ENCODE results near the gene CDH23. TPM values are rescaled to one million over a fixed set of nuclear protein-coding genes. Genes with fewer than 3 reads are reported as not detected.

CDH23 gene
- total RNA-seq, 1 donor: 0.36 TPM

DNA sequence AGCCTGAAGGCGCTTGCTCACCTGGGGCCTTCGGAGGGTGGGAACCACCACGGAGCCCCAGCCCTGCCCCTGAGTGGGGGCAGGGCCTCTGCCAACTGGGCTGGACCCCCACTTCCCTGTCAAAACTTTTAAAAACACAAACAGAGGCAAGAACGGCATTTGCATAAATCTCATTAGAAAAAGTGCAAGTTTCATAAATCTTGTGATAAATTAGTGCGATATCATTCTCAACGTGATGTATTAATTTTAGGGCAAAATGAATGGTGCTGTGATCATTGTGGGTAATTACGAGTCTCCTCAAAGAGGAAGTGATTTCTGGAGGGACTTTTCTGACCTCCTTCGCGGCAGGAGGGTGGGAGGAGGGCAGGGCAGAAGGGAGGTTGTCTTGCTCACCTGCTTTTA lies 98.3 kb downstream of the CDH23 start:
- no peaks in the 10 kb centered on the region for H3K9me3 ChIP-seq (ENCODE audit: low read depth, low read length)
- H3K4me1 ChIP-seq (ENCODE audit: insufficient read depth, low read length): no peaks in the 10 kb centered on the region
- no peak overlapping the region for H2AFZ ChIP-seq (ENCODE audit: low read length)
- no peak for TF ChIP-seq CTCF (IDR thresholded peaks at IDR 0.05; ENCODE audit: extremely low read depth, low read depth, low read length)
- H3K36me3 ChIP-seq (ENCODE audit: insufficient read depth, low read length): no peaks in the 10 kb centered on the region
- no peak overlapping the region for H3K4me3 ChIP-seq (ENCODE audit: insufficient read depth, low read length)
- no peaks in the 10 kb centered on the region for H4K20me1 ChIP-seq (ENCODE audit: insufficient read depth, low read length)
- peaks cover 25% of the 10 kb centered on the region for H3K27me3 ChIP-seq (ENCODE audit: insufficient read depth, low read length)
- DNase-seq (ENCODE audit: insufficient read length, low spot score, missing footprints): no peak
- no peaks in the 10 kb centered on the region for H3K79me2 ChIP-seq (ENCODE audit: insufficient read depth, low read length)
- H3K4me2 ChIP-seq (ENCODE audit: insufficient read depth, low read length): no peak overlapping the region
- H3K27ac ChIP-seq (ENCODE audit: low read depth, low read length): no peak overlapping the region

DNA sequence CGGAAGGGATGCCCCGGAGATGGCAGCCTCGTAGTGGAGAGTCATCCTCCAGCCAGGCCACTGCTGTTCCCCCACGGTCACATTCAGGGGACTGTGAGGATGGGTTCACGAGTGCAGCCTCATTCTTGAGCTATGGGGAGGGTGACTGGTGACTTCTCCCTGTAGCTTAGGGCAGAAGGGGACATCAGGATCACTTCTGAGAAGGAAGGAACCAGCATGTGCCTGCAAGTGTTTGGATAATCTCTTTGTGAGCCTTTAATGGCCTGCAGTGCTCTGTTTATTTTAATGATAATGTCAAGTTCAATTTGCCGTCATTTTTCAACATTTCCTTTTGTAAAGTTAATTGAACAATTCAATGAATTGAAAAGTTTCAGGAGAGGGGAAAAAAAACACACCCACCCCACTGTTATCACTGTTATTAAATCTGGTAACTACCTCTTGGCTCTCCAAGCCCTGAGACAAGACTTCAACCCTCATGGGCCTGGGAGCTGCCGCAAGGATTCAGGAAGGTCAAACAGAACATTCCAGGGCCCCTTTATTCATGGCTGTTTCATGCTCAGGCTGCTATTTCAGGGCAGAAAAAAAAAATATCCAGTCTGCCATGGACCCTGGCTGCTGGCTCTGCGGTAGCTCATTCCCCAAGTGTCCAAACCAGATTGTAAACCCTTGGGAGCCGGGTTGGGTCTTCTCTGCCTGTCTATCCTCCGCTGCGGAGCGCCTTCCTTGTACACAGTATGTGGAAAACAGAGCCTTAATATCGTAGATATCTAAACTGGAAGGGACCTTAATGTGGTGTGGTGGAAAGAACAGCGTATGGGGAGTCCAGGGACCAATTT lies 100.4 kb downstream of the CDH23 start:
- Histone ChIP-seq H3K79me2 (ENCODE audit: insufficient read depth, low read length) (no peaks in the 10 kb centered on the region), H3K9me3 (ENCODE audit: low read depth, low read length) (no peaks in the 10 kb centered on the region), H3K27ac (ENCODE audit: low read depth, low read length) (no peak overlapping the region), H3K4me1 (ENCODE audit: insufficient read depth, low read length) (no peaks in the 10 kb centered on the region), H3K36me3 (ENCODE audit: insufficient read depth, low read length) (no peaks in the 10 kb centered on the region), H4K20me1 (ENCODE audit: insufficient read depth, low read length) (no peaks in the 10 kb centered on the region), H2AFZ (ENCODE audit: low read length) (no peak overlapping the region), H3K4me2 (ENCODE audit: insufficient read depth, low read length) (no peak overlapping the region), H3K4me3 (ENCODE audit: insufficient read depth, low read length) (no peak overlapping the region), H3K27me3 (ENCODE audit: insufficient read depth, low read length) (peaks cover 32% of the 10 kb centered on the region)
- DNase-seq (ENCODE audit: insufficient read length, low spot score, missing footprints): no peak
- TF ChIP-seq CTCF (IDR thresholded peaks at IDR 0.05; ENCODE audit: extremely low read depth, low read depth, low read length): no peak

DNA sequence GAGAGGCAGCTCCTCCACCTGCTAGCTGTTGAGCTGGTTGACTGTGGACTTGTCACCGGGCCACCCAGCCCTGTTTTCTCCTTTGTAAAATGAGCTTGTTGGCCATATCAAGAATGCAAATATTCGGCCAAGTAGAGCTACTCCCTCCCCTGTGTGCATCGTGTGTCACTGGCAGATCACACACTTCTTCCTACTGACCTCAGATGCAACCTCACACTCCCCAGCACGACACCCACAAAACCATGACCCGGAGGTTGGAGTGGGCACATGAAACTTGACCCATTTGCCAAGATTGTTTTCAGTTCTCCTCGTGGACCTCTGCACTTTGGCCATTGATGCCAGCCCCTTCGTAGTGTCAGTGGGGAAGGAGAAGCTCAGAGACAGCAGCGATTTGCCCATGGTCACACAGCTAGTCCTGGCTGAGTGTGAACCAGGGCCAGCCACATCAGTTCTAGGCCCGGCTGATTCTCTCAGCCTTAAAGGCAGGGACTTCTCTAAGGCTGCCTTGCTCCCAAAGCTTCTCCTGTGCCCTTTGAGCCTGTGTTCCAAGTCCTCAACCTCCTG lies 101.1 kb downstream of the CDH23 start:
- TF ChIP-seq CTCF (IDR thresholded peaks at IDR 0.05; ENCODE audit: extremely low read depth, low read depth, low read length): no peak
- Histone ChIP-seq H2AFZ (ENCODE audit: low read length) (no peak overlapping the region), H3K36me3 (ENCODE audit: insufficient read depth, low read length) (no peaks in the 10 kb centered on the region), H3K9me3 (ENCODE audit: low read depth, low read length) (no peaks in the 10 kb centered on the region), H3K4me3 (ENCODE audit: insufficient read depth, low read length) (no peak overlapping the region), H3K27ac (ENCODE audit: low read depth, low read length) (no peak overlapping the region), H3K79me2 (ENCODE audit: insufficient read depth, low read length) (no peaks in the 10 kb centered on the region), H4K20me1 (ENCODE audit: insufficient read depth, low read length) (no peaks in the 10 kb centered on the region), H3K27me3 (ENCODE audit: insufficient read depth, low read length) (peaks cover 33% of the 10 kb centered on the region), H3K4me2 (ENCODE audit: insufficient read depth, low read length) (no peak overlapping the region), H3K4me1 (ENCODE audit: insufficient read depth, low read length) (no peaks in the 10 kb centered on the region)
- DNase-seq (ENCODE audit: insufficient read length, low spot score, missing footprints): no peak

- Histone ChIP-seq H3K27me3 (ENCODE audit: insufficient read depth, low read length) (peaks cover 36% of the 10 kb centered on the region), H3K36me3 (ENCODE audit: insufficient read depth, low read length) (no peaks in the 10 kb centered on the region), H3K4me3 (ENCODE audit: insufficient read depth, low read length) (no peak overlapping the region), H2AFZ (ENCODE audit: low read length) (no peak overlapping the region), H3K27ac (ENCODE audit: low read depth, low read length) (no peak overlapping the region), H3K4me2 (ENCODE audit: insufficient read depth, low read length) (no peak overlapping the region), H3K4me1 (ENCODE audit: insufficient read depth, low read length) (no peaks in the 10 kb centered on the region), H3K79me2 (ENCODE audit: insufficient read depth, low read length) (no peaks in the 10 kb centered on the region), H4K20me1 (ENCODE audit: insufficient read depth, low read length) (no peaks in the 10 kb centered on the region), H3K9me3 (ENCODE audit: low read depth, low read length) (no peaks in the 10 kb centered on the region)
- DNase-seq (ENCODE audit: insufficient read length, low spot score, missing footprints): no peak
- TF ChIP-seq CTCF (IDR thresholded peaks at IDR 0.05; ENCODE audit: extremely low read depth, low read depth, low read length): no peak
Observed at GRCh38 chr10:71501402-71501801, 104.7 kb downstream of the CDH23 start.
